HG03469 (cell line): ENCODE data around the gene FRMD7.
"Not testable (repeated sequence)": the region's sequence is repeated elsewhere in the genome, so short reads cannot be mapped to it uniquely, and the experiment has no call there.

ENCODE experiments used
- ATAC-seq: cut with Tn5 transposase; IDR thresholded peaks from one replicate; pipeline ENCODE4 v1.9.1; 2021; ENCODE audit warnings: mild to moderate bottlenecking, moderate library complexity, moderate number of reproducible peaks; ENCODE audit not compliant: unreplicated experiment

Gene FRMD7

GRCh38 chrX:132127743-132128142 lies at the start of gene FRMD7:
FRMD7 (minus strand) TSS chrX:132128020; CDS start chrX:132127844, 176 bp downstream.
- ATAC-seq = no peak

- ATAC-seq = no peak
These were observed 45.8 kb upstream of the FRMD7 start for GRCh38 chrX:132173647-132174046.

- no peak for ATAC-seq
These were observed 44.1 kb upstream of the FRMD7 start for GRCh38 chrX:132171881-132172280.

GRCh38 chrX:132171478-132171877 lies 43.7 kb upstream of the FRMD7 start:
- no peak for ATAC-seq

- ATAC-seq = no peak
These were observed 41.7 kb upstream of the FRMD7 start for GRCh38 chrX:132169554-132169953.

- ATAC-seq = no peak
These were observed 37.8 kb upstream of the FRMD7 start for GRCh38 chrX:132165651-132166050.

- ATAC-seq = no peak
These were observed 37.2 kb upstream of the FRMD7 start for GRCh38 chrX:132165005-132165404.

- not testable (repeated sequence) for ATAC-seq
These were observed 35.3 kb upstream of the FRMD7 start for GRCh38 chrX:132163094-132163493.

GRCh38 chrX:132153166-132153565 lies 25.3 kb upstream of the FRMD7 start:
- ATAC-seq = no peak

GRCh38 chrX:132146456-132146855 lies 18.6 kb upstream of the FRMD7 start:
- no peak for ATAC-seq

- no peak for ATAC-seq
These were observed 16.2 kb upstream of the FRMD7 start for GRCh38 chrX:132144061-132144460.

GRCh38 chrX:132125906-132126305 lies 1.9 kb downstream of the FRMD7 start:
- ATAC-seq = no peak

GRCh38 chrX:132120913-132121312 lies 6.9 kb downstream of the FRMD7 start:
- no peak for ATAC-seq

- no peak for ATAC-seq
These were observed 7.9 kb downstream of the FRMD7 start for GRCh38 chrX:132119821-132120515.

GRCh38 chrX:132119283-132119682 lies 8.5 kb downstream of the FRMD7 start:
- ATAC-seq = no peak

- no peak for ATAC-seq
These were observed 9.5 kb downstream of the FRMD7 start for GRCh38 chrX:132118358-132118757.

GRCh38 chrX:132115792-132116191 lies 12.0 kb downstream of the FRMD7 start:
- no peak for ATAC-seq

GRCh38 chrX:132114607-132115006 lies 13.2 kb downstream of the FRMD7 start:
- no peak for ATAC-seq

- no peak for ATAC-seq
These were observed 20.5 kb downstream of the FRMD7 start for GRCh38 chrX:132107291-132107690.

- no peak for ATAC-seq
These were observed 26.0 kb downstream of the FRMD7 start for GRCh38 chrX:132101799-132102198.

- ATAC-seq = no peak
These were observed 26.6 kb downstream of the FRMD7 start for GRCh38 chrX:132101206-132101605.

GRCh38 chrX:132098704-132099103 lies 29.1 kb downstream of the FRMD7 start:
- not testable (repeated sequence) for ATAC-seq

GRCh38 chrX:132094164-132094563 lies 33.7 kb downstream of the FRMD7 start:
- ATAC-seq = no peak
